A204.1 (cell line): ENCODE data around the gene GALNT16.
"Not testable (repeated sequence)": the region's sequence is repeated elsewhere in the genome, so short reads cannot be mapped to it uniquely, and the experiment has no call there.

Source experiments
- FAIRE-seq: peaks from 2 replicates; lab custom pipeline; 2012; peaks lifted over from hg19 to GRCh38; lab: Jason Lieb, UNC

GALNT16 gene

GRCh38 chr14:69260190-69260860, 367 bp downstream of the GALNT16 start:
- no peak for FAIRE-seq

GRCh38 chr14:69260861-69261564, 1.1 kb downstream of the GALNT16 start:
- no peak for FAIRE-seq

- no peak for FAIRE-seq
Measured at GRCh38 chr14:69261761-69262331, 1.9 kb downstream of the GALNT16 start.

GRCh38 chr14:69262516-69262915, 2.6 kb downstream of the GALNT16 start:
- FAIRE-seq = no peak

- no peak for FAIRE-seq
Measured at GRCh38 chr14:69263364-69263763, 3.4 kb downstream of the GALNT16 start.

- FAIRE-seq = no peak
Measured at GRCh38 chr14:69263771-69264170, 3.8 kb downstream of the GALNT16 start.

GRCh38 chr14:69266572-69267345, 6.8 kb downstream of the GALNT16 start:
- FAIRE-seq = no peak

GRCh38 chr14:69267492-69267891, 7.5 kb downstream of the GALNT16 start:
- FAIRE-seq = no peak

- no peak for FAIRE-seq
Measured at GRCh38 chr14:69268223-69268622, 8.3 kb downstream of the GALNT16 start.

GRCh38 chr14:69268763-69269162, 8.8 kb downstream of the GALNT16 start:
- FAIRE-seq = no peak

GRCh38 chr14:69269381-69269780, 9.4 kb downstream of the GALNT16 start:
- FAIRE-seq = no peak

GRCh38 chr14:69270097-69270496, 10.1 kb downstream of the GALNT16 start:
- no peak for FAIRE-seq

GRCh38 chr14:69270795-69271708, 11.1 kb downstream of the GALNT16 start:
- no peak for FAIRE-seq

GRCh38 chr14:69274321-69274720, 14.4 kb downstream of the GALNT16 start:
- no peak for FAIRE-seq

- no peak for FAIRE-seq
Measured at GRCh38 chr14:69275331-69275730, 15.4 kb downstream of the GALNT16 start.

- FAIRE-seq = not testable (repeated sequence)
Measured at GRCh38 chr14:69277356-69277755, 17.4 kb downstream of the GALNT16 start.

- FAIRE-seq = no peak
Measured at GRCh38 chr14:69280746-69281291, 20.9 kb downstream of the GALNT16 start.

- FAIRE-seq = no peak
Measured at GRCh38 chr14:69281450-69282169, 21.7 kb downstream of the GALNT16 start.

GRCh38 chr14:69282448-69282847, 22.5 kb downstream of the GALNT16 start:
- FAIRE-seq = no peak

GRCh38 chr14:69284170-69284569, 24.2 kb downstream of the GALNT16 start:
- FAIRE-seq = no peak
